HEK293 (cell line): Measurements from ENCODE around the gene SKOR2.
A peak's percentile ranks its signal among the peaks of the same experiment; 100 is the strongest.

Source experiments
- CTCF ChIA-PET: fragments of 350-600 bp; formaldehyde crosslinking; extraction: SDS; loops from one replicate; lab custom pipeline; 2021; ENCODE audit warnings: antibody characterized with exemption; lab: Yijun Ruan, JAX
- POLR2A ChIA-PET: fragments of 300-600 bp; formaldehyde crosslinking; extraction: SDS; loops from one replicate; lab custom pipeline; 2020; ENCODE audit warnings: antibody characterized with exemption, inconsistent platforms; lab: Yijun Ruan, JAX
- H3K27ac ChIP-seq: fragments of 200-500 bp; sonication (Bioruptor generic); 2 replicates; pipeline ENCODE4 v1.5.1; 2014; ENCODE audit warnings: low read depth, low read length, control low read depth, inconsistent platforms; ENCODE audit errors: extremely low read depth
- H3K36me3 ChIP-seq, 2 experiments: fragments of 200-500 bp in 1 of 2; sonication (Bioruptor generic) in 1 of 2; 1 replicate in 1 of 2; 2 replicates in 1 of 2; pipeline ENCODE4 v1.5.1; 2014 to 2017; ENCODE audit warnings: inconsistent platforms in 2 of 2, low read length in 2 of 2; ENCODE audit not compliant: control insufficient read depth in 2 of 2, insufficient read depth in 1 of 2
- H3K4me1 ChIP-seq: fragments of 200-500 bp; sonication (Bioruptor generic); 2 replicates; pipeline ENCODE4 v1.5.1; 2014; ENCODE audit warnings: mild to moderate bottlenecking, low read length, inconsistent platforms; ENCODE audit not compliant: control insufficient read depth, insufficient read depth
- H3K4me3 ChIP-seq: 2 replicates; pipeline ENCODE4 v1.5.1; 2011; ENCODE audit warnings: low read depth, mild to moderate bottlenecking, control low read depth, low read length, moderate library complexity
- H3K9me3 ChIP-seq: fragments of 200-500 bp; sonication (Bioruptor generic); 2 replicates; pipeline ENCODE4 v1.5.1; 2014; ENCODE audit warnings: low read depth, low read length, inconsistent platforms; ENCODE audit not compliant: control insufficient read depth, insufficient read depth
- BCL11B ChIP-seq: fragments of 450-650 bp; formaldehyde crosslinking; IDR thresholded peaks from 2 replicates; pipeline ENCODE4 v1.5.1; 2016; ENCODE audit warnings: low read depth, missing biosample characterization, missing genetic modification characterization
- KLF16 ChIP-seq: fragments of 450-650 bp; formaldehyde crosslinking; IDR thresholded peaks from 2 replicates; pipeline ENCODE4 v1.5.1; 2017; ENCODE audit warnings: missing biosample characterization, missing genetic modification characterization
- KLF8 ChIP-seq: fragments of 450-650 bp; formaldehyde crosslinking; IDR thresholded peaks from 2 replicates; pipeline ENCODE4 v1.5.1; 2016; ENCODE audit warnings: missing biosample characterization, missing genetic modification characterization
- PRDM1 ChIP-seq: fragments of 450-650 bp; formaldehyde crosslinking; IDR thresholded peaks from 2 replicates; pipeline ENCODE4; 2016; ENCODE audit warnings: missing biosample characterization, missing genetic modification characterization
- SCRT1 ChIP-seq: fragments of 450-650 bp; formaldehyde crosslinking; IDR thresholded peaks from 2 replicates; pipeline ENCODE4 v1.5.1; 2016; ENCODE audit warnings: missing biosample characterization, missing genetic modification characterization, borderline replicate concordance
- ZBTB20 ChIP-seq: fragments of 450-650 bp; formaldehyde crosslinking; IDR thresholded peaks from 2 replicates; pipeline ENCODE4 v1.5.1; 2016; ENCODE audit warnings: missing biosample characterization, missing genetic modification characterization
- ZEB2 ChIP-seq: fragments of 450-650 bp; formaldehyde crosslinking; IDR thresholded peaks from 2 replicates; pipeline ENCODE4 v1.5.1; 2016; ENCODE audit warnings: missing biosample characterization, missing genetic modification characterization
- ZFHX2 ChIP-seq: fragments of 450-650 bp; formaldehyde crosslinking; conservative IDR thresholded peaks from 2 replicates; pipeline ENCODE4 v1.5.1; 2016; ENCODE audit warnings: missing biosample characterization, missing genetic modification characterization
- ZIC2 ChIP-seq: fragments of 450-650 bp; formaldehyde crosslinking; IDR thresholded peaks from 2 replicates; pipeline ENCODE4 v1.5.1; 2016; ENCODE audit warnings: missing biosample characterization, missing genetic modification characterization
- ZNF335 ChIP-seq: fragments of 450-650 bp; formaldehyde crosslinking; conservative IDR thresholded peaks from 2 replicates; pipeline ENCODE4 v1.5.1; 2016; ENCODE audit warnings: missing biosample characterization, missing genetic modification characterization
- ZNF37A ChIP-seq: fragments of 450-650 bp; IDR thresholded peaks from 2 replicates; pipeline ENCODE4 v1.5.1; 2018; ENCODE audit warnings: missing biosample characterization, missing genetic modification characterization
- ZNF48 ChIP-seq: fragments of 450-650 bp; formaldehyde crosslinking; IDR thresholded peaks from 2 replicates; pipeline ENCODE4 v1.5.1; 2016; ENCODE audit warnings: missing biosample characterization, missing genetic modification characterization
- ZNF629 ChIP-seq: fragments of 450-650 bp; formaldehyde crosslinking; IDR thresholded peaks from 2 replicates; pipeline ENCODE4 v1.5.1; 2017; ENCODE audit warnings: missing biosample characterization, missing genetic modification characterization
- ZNF658 ChIP-seq: fragments of 450-650 bp; formaldehyde crosslinking; IDR thresholded peaks from 2 replicates; pipeline ENCODE4; 2016; ENCODE audit warnings: missing biosample characterization, missing genetic modification characterization
- ZNF701 ChIP-seq: fragments of 450-650 bp; formaldehyde crosslinking; IDR thresholded peaks from 2 replicates; pipeline ENCODE4 v1.5.1; 2016; ENCODE audit warnings: missing biosample characterization, missing genetic modification characterization
- ZNF707 ChIP-seq: fragments of 450-650 bp; formaldehyde crosslinking; IDR thresholded peaks from 2 replicates; pipeline ENCODE4 v1.5.1; 2016; ENCODE audit warnings: missing biosample characterization, missing genetic modification characterization
- ZNF843 ChIP-seq: fragments of 450-650 bp; formaldehyde crosslinking; IDR thresholded peaks from 2 replicates; pipeline ENCODE4 v1.5.1; 2016; ENCODE audit warnings: missing biosample characterization, missing genetic modification characterization
- TF ChIP-seq, protein P1 (sequence below): fragments of 450-650 bp; formaldehyde crosslinking; IDR thresholded peaks from 2 replicates; pipeline ENCODE4 v1.5.1; 2017; ENCODE audit warnings: missing biosample characterization, missing genetic modification characterization
- TF ChIP-seq, protein P2 (sequence below): fragments of 450-650 bp; formaldehyde crosslinking; IDR thresholded peaks from 2 replicates; pipeline ENCODE4 v1.5.1; 2016; ENCODE audit warnings: missing biosample characterization, missing genetic modification characterization
- TF ChIP-seq, protein P3 (sequence below): fragments of 450-650 bp; formaldehyde crosslinking; IDR thresholded peaks from 2 replicates; pipeline ENCODE4 v1.5.1; 2016; ENCODE audit warnings: missing biosample characterization, missing genetic modification characterization
- TF ChIP-seq, protein P4 (sequence below): fragments of 450-650 bp; formaldehyde crosslinking; IDR thresholded peaks from 2 replicates; pipeline ENCODE4 v1.5.1; 2016; ENCODE audit warnings: missing biosample characterization, missing genetic modification characterization
- TF ChIP-seq, protein P5 (sequence below): fragments of 450-650 bp; formaldehyde crosslinking; IDR thresholded peaks from 2 replicates; pipeline ENCODE4 v1.5.1; 2016; ENCODE audit warnings: missing biosample characterization, missing genetic modification characterization, borderline replicate concordance

Gene SKOR2, protein sequence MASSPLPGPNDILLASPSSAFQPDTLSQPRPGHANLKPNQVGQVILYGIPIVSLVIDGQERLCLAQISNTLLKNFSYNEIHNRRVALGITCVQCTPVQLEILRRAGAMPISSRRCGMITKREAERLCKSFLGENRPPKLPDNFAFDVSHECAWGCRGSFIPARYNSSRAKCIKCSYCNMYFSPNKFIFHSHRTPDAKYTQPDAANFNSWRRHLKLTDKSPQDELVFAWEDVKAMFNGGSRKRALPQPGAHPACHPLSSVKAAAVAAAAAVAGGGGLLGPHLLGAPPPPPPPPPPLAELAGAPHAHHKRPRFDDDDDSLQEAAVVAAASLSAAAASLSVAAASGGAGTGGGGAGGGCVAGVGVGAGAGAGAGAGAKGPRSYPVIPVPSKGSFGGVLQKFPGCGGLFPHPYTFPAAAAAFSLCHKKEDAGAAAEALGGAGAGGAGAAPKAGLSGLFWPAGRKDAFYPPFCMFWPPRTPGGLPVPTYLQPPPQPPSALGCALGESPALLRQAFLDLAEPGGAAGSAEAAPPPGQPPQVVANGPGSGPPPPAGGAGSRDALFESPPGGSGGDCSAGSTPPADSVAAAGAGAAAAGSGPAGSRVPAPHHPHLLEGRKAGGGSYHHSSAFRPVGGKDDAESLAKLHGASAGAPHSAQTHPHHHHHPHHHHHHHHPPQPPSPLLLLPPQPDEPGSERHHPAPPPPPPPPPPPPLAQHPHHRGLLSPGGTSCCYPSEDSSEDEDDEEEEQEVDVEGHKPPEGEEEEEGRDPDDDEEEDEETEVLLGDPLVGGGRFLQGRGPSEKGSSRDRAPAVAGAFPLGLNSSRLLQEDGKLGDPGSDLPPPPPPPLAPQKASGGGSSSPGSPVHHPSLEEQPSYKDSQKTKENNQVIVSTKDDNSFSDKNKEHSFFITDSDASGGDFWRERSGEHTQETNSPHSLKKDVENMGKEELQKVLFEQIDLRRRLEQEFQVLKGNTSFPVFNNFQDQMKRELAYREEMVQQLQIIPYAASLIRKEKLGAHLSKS

DNA sequence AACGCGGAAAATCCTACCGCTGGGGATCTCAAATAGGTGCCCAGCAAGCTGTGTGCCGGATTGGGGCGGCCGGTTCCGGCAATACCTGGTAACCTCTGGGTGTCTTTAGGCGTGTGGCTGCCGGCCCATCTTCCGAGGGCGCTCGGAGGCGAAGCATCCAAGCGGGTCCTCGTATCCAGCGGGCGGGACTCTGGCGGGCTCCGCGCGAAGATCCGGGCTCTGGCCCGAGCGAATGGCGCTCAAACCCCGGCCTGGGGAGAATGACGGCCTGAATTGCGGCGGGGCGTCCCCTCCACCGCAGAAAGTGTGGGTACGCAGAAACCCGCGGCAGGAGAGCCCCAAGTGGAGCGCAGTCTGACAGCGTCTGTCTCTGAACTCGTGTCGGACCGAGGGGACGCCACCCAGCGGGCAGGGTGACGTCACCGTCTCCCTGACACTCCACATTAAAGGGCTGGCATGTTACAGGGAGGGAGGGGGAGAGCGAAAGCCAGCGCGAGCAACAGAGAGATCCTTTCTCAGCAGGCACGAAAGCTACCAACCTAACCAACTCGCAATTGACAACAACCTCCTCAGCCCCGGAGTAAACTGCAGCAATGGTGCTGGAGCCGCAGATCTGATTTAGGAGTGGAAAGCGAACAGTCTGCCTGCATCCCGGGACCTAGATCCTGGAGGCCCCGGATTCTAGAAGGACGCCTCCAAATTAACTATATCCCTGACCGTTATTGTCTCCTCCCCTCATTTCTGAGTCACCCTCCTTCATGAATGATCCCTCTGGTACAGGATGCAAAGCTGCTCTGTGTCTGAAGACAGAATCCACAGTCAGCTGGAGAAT is at the start of gene SKOR2:
Gene SKOR2 (minus strand): TSS at position 372 of the 832 bp plus-strand sequence. CDS start 2,477 bp downstream, outside the sequence.
- H3K4me3 ChIP-seq = peak within 1 kb of the TSS; percentile 36
- H3K9me3 ChIP-seq = no peaks in the 10 kb centered on the region
- no peak within 1 kb of the TSS for H3K27ac ChIP-seq
- no peaks in the 10 kb centered on the region for H3K36me3 ChIP-seq
- ChIA-PET POLR2A (no interaction called here), CTCF (interaction anchor here (1.0 to 1.9 kb wide), 3 partner anchors 35 to 503 kb away, joined by 3 to 4 read pairs (median 3); no protein-coding TSS in a partner anchor)
- H3K4me1 ChIP-seq = no peaks in the 10 kb centered on the region
- TF ChIP-seq BCL11B (no peak), ZNF701 (tag by site-specific recombination) (no peak), PRDM1 (tag by site-specific recombination) (peak; percentile 81), KLF8 (tag by site-specific recombination) (no peak), ZNF707 (tag by site-specific recombination) (no peak), ZNF335 (tag by site-specific recombination) (peak; percentile 93), ZBTB20 (tag by site-specific recombination) (no peak), ZNF37A (tag by site-specific recombination) (no peak), ZFHX2 (0 out of 2 replicates have a peak, but pooled peaks have one; percentile 22), ZNF843 (no peak), ZNF48 (tag by site-specific recombination) (no peak), ZNF629 (tag by site-specific recombination) (peak; percentile 87), ZEB2 (tag by site-specific recombination) (peak; percentile 28; the same call in 1 of the 2 replicates), ZIC2 (tag by site-specific recombination) (peak; percentile 43; the same call in 1 of the 2 replicates), KLF16 (tag by site-specific recombination) (0 out of 2 replicates have a peak, but pooled peaks have one; percentile 8), SCRT1 (tag by site-specific recombination) (no peak), ZNF658 (tag by site-specific recombination) (no peak)
- TF ChIP-seq, protein P1, sequence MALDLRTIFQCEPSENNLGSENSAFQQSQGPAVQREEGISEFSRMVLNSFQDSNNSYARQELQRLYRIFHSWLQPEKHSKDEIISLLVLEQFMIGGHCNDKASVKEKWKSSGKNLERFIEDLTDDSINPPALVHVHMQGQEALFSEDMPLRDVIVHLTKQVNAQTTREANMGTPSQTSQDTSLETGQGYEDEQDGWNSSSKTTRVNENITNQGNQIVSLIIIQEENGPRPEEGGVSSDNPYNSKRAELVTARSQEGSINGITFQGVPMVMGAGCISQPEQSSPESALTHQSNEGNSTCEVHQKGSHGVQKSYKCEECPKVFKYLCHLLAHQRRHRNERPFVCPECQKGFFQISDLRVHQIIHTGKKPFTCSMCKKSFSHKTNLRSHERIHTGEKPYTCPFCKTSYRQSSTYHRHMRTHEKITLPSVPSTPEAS (tag by site-specific recombination) = no peak
- TF ChIP-seq, protein P2, sequence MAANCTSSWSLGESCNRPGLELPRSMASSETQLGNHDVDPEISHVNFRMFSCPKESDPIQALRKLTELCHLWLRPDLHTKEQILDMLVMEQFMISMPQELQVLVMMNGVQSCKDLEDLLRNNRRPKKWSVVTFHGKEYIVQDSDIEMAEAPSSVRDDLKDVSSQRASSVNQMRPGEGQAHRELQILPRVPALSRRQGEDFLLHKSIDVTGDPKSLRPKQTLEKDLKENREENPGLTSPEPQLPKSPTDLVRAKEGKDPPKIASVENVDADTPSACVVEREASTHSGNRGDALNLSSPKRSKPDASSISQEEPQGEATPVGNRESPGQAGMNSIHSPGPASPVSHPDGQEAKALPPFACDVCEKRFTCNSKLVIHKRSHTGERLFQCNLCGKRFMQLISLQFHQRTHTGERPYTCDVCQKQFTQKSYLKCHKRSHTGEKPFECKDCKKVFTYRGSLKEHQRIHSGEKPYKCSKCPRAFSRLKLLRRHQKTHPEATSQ (tag by site-specific recombination) = no peak
- TF ChIP-seq, protein P3, sequence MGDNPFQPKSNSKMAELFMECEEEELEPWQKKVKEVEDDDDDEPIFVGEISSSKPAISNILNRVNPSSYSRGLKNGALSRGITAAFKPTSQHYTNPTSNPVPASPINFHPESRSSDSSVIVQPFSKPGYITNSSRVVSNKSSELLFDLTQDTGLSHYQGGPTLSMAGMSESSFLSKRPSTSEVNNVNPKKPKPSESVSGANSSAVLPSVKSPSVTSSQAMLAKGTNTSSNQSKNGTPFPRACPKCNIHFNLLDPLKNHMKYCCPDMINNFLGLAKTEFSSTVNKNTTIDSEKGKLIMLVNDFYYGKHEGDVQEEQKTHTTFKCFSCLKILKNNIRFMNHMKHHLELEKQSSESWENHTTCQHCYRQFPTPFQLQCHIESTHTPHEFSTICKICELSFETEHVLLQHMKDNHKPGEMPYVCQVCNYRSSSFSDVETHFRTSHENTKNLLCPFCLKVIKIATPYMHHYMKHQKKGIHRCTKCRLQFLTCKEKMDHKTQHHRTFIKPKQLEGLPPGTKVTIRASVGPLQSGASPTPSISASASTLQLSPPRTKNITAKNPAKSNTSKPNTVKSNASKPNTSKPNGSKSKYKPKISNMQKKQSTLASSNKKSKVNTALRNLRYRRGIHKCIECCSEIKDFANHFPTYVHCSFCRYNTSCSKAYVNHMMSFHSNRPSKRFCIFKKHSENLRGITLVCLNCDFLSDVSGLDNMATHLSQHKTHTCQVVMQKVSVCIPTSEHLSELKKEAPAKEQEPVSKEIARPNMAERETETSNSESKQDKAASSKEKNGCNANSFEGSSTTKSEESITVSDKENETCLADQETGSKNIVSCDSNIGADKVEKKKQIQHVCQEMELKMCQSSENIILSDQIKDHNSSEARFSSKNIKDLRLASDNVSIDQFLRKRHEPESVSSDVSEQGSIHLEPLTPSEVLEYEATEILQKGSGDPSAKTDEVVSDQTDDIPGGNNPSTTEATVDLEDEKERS (tag by site-specific recombination) = peak; percentile 44; the same call in 1 of the 2 replicates
- TF ChIP-seq, protein P4, sequence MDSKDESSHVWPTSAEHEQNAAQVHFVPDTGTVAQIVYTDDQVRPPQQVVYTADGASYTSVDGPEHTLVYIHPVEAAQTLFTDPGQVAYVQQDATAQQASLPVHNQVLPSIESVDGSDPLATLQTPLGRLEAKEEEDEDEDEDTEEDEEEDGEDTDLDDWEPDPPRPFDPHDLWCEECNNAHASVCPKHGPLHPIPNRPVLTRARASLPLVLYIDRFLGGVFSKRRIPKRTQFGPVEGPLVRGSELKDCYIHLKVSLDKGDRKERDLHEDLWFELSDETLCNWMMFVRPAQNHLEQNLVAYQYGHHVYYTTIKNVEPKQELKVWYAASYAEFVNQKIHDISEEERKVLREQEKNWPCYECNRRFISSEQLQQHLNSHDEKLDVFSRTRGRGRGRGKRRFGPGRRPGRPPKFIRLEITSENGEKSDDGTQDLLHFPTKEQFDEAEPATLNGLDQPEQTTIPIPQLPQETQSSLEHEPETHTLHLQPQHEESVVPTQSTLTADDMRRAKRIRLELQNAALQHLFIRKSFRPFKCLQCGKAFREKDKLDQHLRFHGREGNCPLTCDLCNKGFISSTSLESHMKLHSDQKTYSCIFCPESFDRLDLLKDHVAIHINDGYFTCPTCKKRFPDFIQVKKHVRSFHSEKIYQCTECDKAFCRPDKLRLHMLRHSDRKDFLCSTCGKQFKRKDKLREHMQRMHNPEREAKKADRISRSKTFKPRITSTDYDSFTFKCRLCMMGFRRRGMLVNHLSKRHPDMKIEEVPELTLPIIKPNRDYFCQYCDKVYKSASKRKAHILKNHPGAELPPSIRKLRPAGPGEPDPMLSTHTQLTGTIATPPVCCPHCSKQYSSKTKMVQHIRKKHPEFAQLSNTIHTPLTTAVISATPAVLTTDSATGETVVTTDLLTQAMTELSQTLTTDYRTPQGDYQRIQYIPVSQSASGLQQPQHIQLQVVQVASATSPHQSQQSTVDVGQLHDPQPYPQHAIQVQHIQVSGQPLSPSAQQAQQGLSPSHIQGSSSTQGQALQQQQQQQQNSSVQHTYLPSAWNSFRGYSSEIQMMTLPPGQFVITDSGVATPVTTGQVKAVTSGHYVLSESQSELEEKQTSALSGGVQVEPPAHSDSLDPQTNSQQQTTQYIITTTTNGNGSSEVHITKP (tag by site-specific recombination) = peak; percentile 62
- TF ChIP-seq, protein P5, sequence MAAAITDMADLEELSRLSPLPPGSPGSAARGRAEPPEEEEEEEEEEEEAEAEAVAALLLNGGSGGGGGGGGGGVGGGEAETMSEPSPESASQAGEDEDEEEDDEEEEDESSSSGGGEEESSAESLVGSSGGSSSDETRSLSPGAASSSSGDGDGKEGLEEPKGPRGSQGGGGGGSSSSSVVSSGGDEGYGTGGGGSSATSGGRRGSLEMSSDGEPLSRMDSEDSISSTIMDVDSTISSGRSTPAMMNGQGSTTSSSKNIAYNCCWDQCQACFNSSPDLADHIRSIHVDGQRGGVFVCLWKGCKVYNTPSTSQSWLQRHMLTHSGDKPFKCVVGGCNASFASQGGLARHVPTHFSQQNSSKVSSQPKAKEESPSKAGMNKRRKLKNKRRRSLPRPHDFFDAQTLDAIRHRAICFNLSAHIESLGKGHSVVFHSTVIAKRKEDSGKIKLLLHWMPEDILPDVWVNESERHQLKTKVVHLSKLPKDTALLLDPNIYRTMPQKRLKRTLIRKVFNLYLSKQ (tag by site-specific recombination) = no peak
